ENCODE data around the gene TRIM15.
A peak's percentile ranks its signal among the peaks of the same experiment; 100 is the strongest.
"Not testable (repeated sequence)": the region's sequence is repeated elsewhere in the genome, so short reads cannot be mapped to it uniquely, and the experiment has no call there.

The TRIM15 gene

GRCh38 chr6:30213957-30214656 lies 50.8 kb downstream of the TRIM15 start:
- no peaks in the 10 kb centered on the region for H3K27me3 ChIP-seq (ENCODE audit: control insufficient read depth, insufficient read depth, low read length)
- peak overlapping the region; percentile 92 for H3K4me3 ChIP-seq (ENCODE audit: low read length)
- peaks cover 8% of the 10 kb centered on the region for H3K4me1 ChIP-seq (ENCODE audit: control insufficient read depth, insufficient read depth, low read length)
- H3K36me3 ChIP-seq (ENCODE audit: control insufficient read depth, insufficient read depth, low read length) = no peaks in the 10 kb centered on the region
- peak overlapping the region; percentile 98 for H3K27ac ChIP-seq (ENCODE audit: low read depth, low read length)
- peak overlapping the region; percentile 99 for H3K9ac ChIP-seq (ENCODE audit: low read length)

GRCh38 chr6:30214657-30214982 lies 51.3 kb downstream of the TRIM15 start:
- Histone ChIP-seq H3K27ac (ENCODE audit: low read depth, low read length) (no peak overlapping the region), H3K36me3 (ENCODE audit: control insufficient read depth, insufficient read depth, low read length) (no peaks in the 10 kb centered on the region), H3K27me3 (ENCODE audit: control insufficient read depth, insufficient read depth, low read length) (no peaks in the 10 kb centered on the region), H3K4me1 (ENCODE audit: control insufficient read depth, insufficient read depth, low read length) (peaks cover 8% of the 10 kb centered on the region), H3K9ac (ENCODE audit: low read length) (no peak overlapping the region), H3K4me3 (ENCODE audit: low read length) (peak overlapping the region; percentile 92)

DNA sequence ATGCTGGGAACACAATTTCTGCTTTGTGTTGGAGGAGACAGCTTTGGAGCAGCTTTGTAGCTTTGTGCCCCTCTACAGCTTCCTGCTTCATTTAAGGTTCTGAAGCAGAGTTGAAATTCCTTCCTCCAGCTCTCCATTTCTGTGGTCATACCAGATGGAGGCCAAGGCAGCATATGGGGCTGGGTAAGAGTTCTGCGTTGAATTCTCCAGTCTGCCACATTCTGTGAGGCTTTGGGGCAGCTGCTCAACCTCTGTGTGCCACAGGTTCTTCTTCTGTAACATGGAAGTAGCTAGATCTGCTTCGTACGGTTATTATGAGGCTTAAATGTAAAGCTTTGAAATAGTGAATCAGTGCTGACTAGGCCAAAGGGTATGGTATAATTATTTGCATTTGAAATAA lies 52.8 kb downstream of the TRIM15 start:
- Histone ChIP-seq H3K27me3 (ENCODE audit: control insufficient read depth, insufficient read depth, low read length) (no peaks in the 10 kb centered on the region), H3K27ac (ENCODE audit: low read depth, low read length) (no peak overlapping the region), H3K36me3 (ENCODE audit: control insufficient read depth, insufficient read depth, low read length) (no peaks in the 10 kb centered on the region), H3K4me1 (ENCODE audit: control insufficient read depth, insufficient read depth, low read length) (peaks cover 8% of the 10 kb centered on the region), H3K9ac (ENCODE audit: low read length) (no peak overlapping the region), H3K4me3 (ENCODE audit: low read length) (no peak overlapping the region)

- Histone ChIP-seq H3K4me3 (ENCODE audit: low read length) (no peak overlapping the region), H3K36me3 (ENCODE audit: control insufficient read depth, insufficient read depth, low read length) (no peaks in the 10 kb centered on the region), H3K4me1 (ENCODE audit: control insufficient read depth, insufficient read depth, low read length) (no peaks in the 10 kb centered on the region), H3K27ac (ENCODE audit: low read depth, low read length) (no peak overlapping the region), H3K9ac (ENCODE audit: low read length) (no peak overlapping the region), H3K27me3 (ENCODE audit: control insufficient read depth, insufficient read depth, low read length) (no peaks in the 10 kb centered on the region)
These were observed 55.9 kb downstream of the TRIM15 start for GRCh38 chr6:30219244-30219643.

DNA sequence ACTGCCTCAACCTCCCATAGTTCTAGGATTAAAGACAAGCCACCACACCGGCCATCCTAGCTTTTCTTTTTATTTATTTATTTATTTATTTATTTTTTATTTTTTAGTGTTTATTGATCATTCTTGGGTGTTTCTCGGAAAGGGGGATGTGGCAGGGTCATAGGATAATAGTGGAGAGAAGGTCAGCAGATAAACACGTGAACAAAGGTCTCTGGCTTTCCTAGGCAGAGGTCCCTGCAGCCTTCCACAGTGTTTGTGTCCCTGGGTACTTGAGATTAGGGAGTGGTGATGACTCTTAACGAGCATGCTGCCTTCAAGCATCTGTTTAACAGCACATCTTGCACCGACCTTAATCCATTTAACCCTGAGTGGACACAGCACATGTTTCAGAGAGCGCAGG lies 58.0 kb downstream of the TRIM15 start:
- H3K9ac ChIP-seq (ENCODE audit: low read length); H3K27ac ChIP-seq (ENCODE audit: low read depth, low read length); H3K4me1 ChIP-seq (ENCODE audit: control insufficient read depth, insufficient read depth, low read length); H3K27me3 ChIP-seq (ENCODE audit: control insufficient read depth, insufficient read depth, low read length); H3K36me3 ChIP-seq (ENCODE audit: control insufficient read depth, insufficient read depth, low read length); H3K4me3 ChIP-seq (ENCODE audit: low read length): not testable (repeated sequence)

DNA sequence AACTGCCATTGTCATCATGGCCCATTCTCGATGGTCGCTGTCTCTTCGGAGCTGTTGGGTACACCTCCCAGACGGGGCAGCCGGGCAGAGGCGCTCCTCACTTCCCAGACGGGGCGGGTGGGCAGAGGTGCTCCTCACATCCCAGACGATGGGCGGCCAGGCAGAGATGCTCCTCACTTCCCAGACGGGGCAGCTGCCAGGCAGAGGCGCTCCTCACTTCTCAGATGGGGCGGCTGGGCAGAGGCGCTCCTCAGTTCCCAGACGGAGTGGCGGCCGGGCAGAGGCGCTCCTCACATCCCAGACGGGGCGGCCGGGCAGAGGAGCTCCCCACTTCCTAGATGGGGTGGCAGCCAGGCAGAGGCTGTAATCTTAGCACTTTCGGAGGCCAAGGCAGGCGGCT lies 58.6 kb downstream of the TRIM15 start:
- not testable (repeated sequence) for H3K4me1 ChIP-seq (ENCODE audit: control insufficient read depth, insufficient read depth, low read length); H3K27me3 ChIP-seq (ENCODE audit: control insufficient read depth, insufficient read depth, low read length); H3K36me3 ChIP-seq (ENCODE audit: control insufficient read depth, insufficient read depth, low read length); H3K27ac ChIP-seq (ENCODE audit: low read depth, low read length); H3K4me3 ChIP-seq (ENCODE audit: low read length); H3K9ac ChIP-seq (ENCODE audit: low read length)

Data from rectal smooth muscle tissue (tissue), 1 donor.